IPS-NIHi11 (cell line): Measurements from ENCODE around the gene MAP3K5.

Experiments used
- DNase-seq: peaks from one replicate; pipeline ENCODE4 v3.0.0; 2012; ENCODE audit warnings: mixed read lengths, low spot score

The MAP3K5 gene

DNA sequence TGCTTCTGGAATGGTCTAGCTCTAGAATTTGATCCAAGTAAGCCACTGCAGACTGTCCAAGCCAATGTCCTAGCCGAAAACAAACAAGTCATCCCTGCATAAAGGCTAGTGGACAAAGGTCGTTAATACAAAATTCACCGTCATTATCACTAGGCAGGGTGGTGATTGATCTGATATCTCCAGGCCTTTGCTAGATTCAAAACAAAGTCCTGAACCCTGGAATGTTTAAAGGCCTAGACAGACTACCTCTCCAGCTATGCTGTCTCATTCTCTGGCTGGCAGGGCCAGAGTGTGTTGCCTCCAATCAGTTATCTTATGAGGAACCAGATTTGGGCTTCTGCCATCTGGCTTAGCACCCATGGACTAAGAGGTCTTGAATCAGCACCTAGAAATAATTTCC, 280.4 kb downstream of the MAP3K5 start:
- no peak for DNase-seq

GRCh38 chr6:136511397-136511796, 280.9 kb downstream of the MAP3K5 start:
- no peak for DNase-seq

GRCh38 chr6:136510782-136511181, 281.5 kb downstream of the MAP3K5 start:
- DNase-seq: no peak

GRCh38 chr6:136510299-136510698, 282.0 kb downstream of the MAP3K5 start:
- no peak for DNase-seq

- no peak for DNase-seq
Observed at GRCh38 chr6:136508725-136509392, 283.4 kb downstream of the MAP3K5 start.
